ENCODE results near the gene HEXIM2.
A peak's percentile ranks its signal among the peaks of the same experiment; 100 is the strongest.

HEXIM2 gene

GRCh38 chr17:45171338-45172231, 9.9 kb downstream of the HEXIM2 start:
- DNase-seq = peak; percentile 48

GRCh38 chr17:45172232-45172540, 10.5 kb downstream of the HEXIM2 start:
- DNase-seq = no peak

- peak; percentile 42 for DNase-seq
Observed at GRCh38 chr17:45172541-45173286, 11.0 kb downstream of the HEXIM2 start.

GRCh38 chr17:45175759-45176115, 14.1 kb downstream of the HEXIM2 start:
- DNase-seq = no peak

- DNase-seq = no peak
Observed at GRCh38 chr17:45177563-45177962, 15.9 kb downstream of the HEXIM2 start.

GRCh38 chr17:45184144-45184543, 22.5 kb downstream of the HEXIM2 start:
- no peak for DNase-seq

GRCh38 chr17:45186801-45187354, 25.2 kb downstream of the HEXIM2 start:
- no peak for DNase-seq

- DNase-seq = no peak
Observed at GRCh38 chr17:45189009-45189408, 27.3 kb downstream of the HEXIM2 start.

GRCh38 chr17:45190503-45191255, 29.0 kb downstream of the HEXIM2 start:
- DNase-seq = no peak

- DNase-seq = no peak
Observed at GRCh38 chr17:45195424-45195823, 33.7 kb downstream of the HEXIM2 start.

GRCh38 chr17:45197108-45197507, 35.4 kb downstream of the HEXIM2 start:
- DNase-seq = no peak

GRCh38 chr17:45197555-45198334, 36.1 kb downstream of the HEXIM2 start:
- DNase-seq = peak; percentile 91

GRCh38 chr17:45200701-45201100, 39.0 kb downstream of the HEXIM2 start:
- DNase-seq = peak; percentile 65

- no peak for DNase-seq
Observed at GRCh38 chr17:45201457-45201856, 39.8 kb downstream of the HEXIM2 start.

GRCh38 chr17:45201880-45202279, 40.2 kb downstream of the HEXIM2 start:
- DNase-seq = peak; percentile 93

- peak; percentile 74 for DNase-seq
Observed at GRCh38 chr17:45218895-45219661, 57.4 kb downstream of the HEXIM2 start.

Data from inflammatory macrophage treated with lipopolysaccharide for 4 hours (primary cell).